SJSA1 (cell line): Measurements from ENCODE around the gene RAPGEF5. TPM values are rescaled to one million over a fixed set of nuclear protein-coding genes. Genes with fewer than 3 reads are reported as not detected.

Experiments
- DNase-seq, 2 experiments: peaks; one replicate each; pipeline ENCODE4 v3.0.0-alpha.2; 2015 to 2020; ENCODE audit warnings: low spot score in 2 of 2, low read depth in 1 of 2
- H3K27ac ChIP-seq: fragments of 250-450 bp; sonication (Bioruptor Pico); 2 replicates; pipeline ENCODE4 v1.5.1; 2020; ENCODE audit warnings: mild to moderate bottlenecking, moderate library complexity
- H3K27me3 ChIP-seq: fragments of 250-450 bp; sonication (Bioruptor Pico); replicated peaks from 2 replicates; pipeline ENCODE4 v1.5.1; 2020; ENCODE audit warnings: mild to moderate bottlenecking, moderate library complexity
- H3K36me3 ChIP-seq: fragments of 250-450 bp; sonication (Bioruptor Pico); 2 replicates; pipeline ENCODE4 v1.5.1; 2020; ENCODE audit warnings: mild to moderate bottlenecking
- H3K4me1 ChIP-seq: fragments of 250-450 bp; sonication (Bioruptor Pico); replicated peaks from 2 replicates; pipeline ENCODE4 v1.6.1; 2021; ENCODE audit warnings: mild to moderate bottlenecking
- H3K4me3 ChIP-seq: fragments of 250-450 bp; sonication (Bioruptor Pico); 2 replicates; pipeline ENCODE4 v1.5.1; 2020; ENCODE audit warnings: mild to moderate bottlenecking
- H3K9me3 ChIP-seq: fragments of 250-450 bp; sonication (Bioruptor Pico); replicated peaks from 2 replicates; pipeline ENCODE4 v1.5.1; 2020; ENCODE audit warnings: mild to moderate bottlenecking
- total RNA-seq: library from RNA; depleted of rRNA; stranded (reverse); fragments of >200 nt; shearing (Covaris generic); gene quantifications from 2 replicates; pipeline ENCODE4 v1.2.3, GENCODE V29; 2014

RAPGEF5 gene
- total RNA-seq, 1 experiment from 2014 or later: 0.03 TPM

GRCh38 chr7:22271311-22271710 is 85.6 kb downstream of the RAPGEF5 start:
- no peak for DNase-seq
- 0 out of 2 replicates have a peak, but pooled peaks cover 3% of the 10 kb centered on the region for H3K27me3 ChIP-seq
- H3K9me3 ChIP-seq: no peaks in the 10 kb centered on the region
- no peaks in the 10 kb centered on the region for H3K4me1 ChIP-seq
- no peak overlapping the region for H3K4me3 ChIP-seq
- H3K36me3 ChIP-seq: no peaks in the 10 kb centered on the region
- H3K27ac ChIP-seq: no peak overlapping the region

GRCh38 chr7:22270371-22270770 is 86.6 kb downstream of the RAPGEF5 start:
- no peak overlapping the region for H3K4me3 ChIP-seq
- no peak for DNase-seq
- no peaks in the 10 kb centered on the region for H3K9me3 ChIP-seq
- no peaks in the 10 kb centered on the region for H3K4me1 ChIP-seq
- 0 out of 2 replicates have a peak, but pooled peaks cover 3% of the 10 kb centered on the region for H3K27me3 ChIP-seq
- no peaks in the 10 kb centered on the region for H3K36me3 ChIP-seq
- H3K27ac ChIP-seq: no peak overlapping the region

GRCh38 chr7:22269963-22270362 is 87.0 kb downstream of the RAPGEF5 start:
- H3K36me3 ChIP-seq: no peaks in the 10 kb centered on the region
- H3K4me1 ChIP-seq: no peaks in the 10 kb centered on the region
- no peak overlapping the region for H3K4me3 ChIP-seq
- H3K27ac ChIP-seq: no peak overlapping the region
- DNase-seq: no peak
- H3K9me3 ChIP-seq: no peaks in the 10 kb centered on the region
- H3K27me3 ChIP-seq: 0 out of 2 replicates have a peak, but pooled peaks cover 3% of the 10 kb centered on the region

DNA sequence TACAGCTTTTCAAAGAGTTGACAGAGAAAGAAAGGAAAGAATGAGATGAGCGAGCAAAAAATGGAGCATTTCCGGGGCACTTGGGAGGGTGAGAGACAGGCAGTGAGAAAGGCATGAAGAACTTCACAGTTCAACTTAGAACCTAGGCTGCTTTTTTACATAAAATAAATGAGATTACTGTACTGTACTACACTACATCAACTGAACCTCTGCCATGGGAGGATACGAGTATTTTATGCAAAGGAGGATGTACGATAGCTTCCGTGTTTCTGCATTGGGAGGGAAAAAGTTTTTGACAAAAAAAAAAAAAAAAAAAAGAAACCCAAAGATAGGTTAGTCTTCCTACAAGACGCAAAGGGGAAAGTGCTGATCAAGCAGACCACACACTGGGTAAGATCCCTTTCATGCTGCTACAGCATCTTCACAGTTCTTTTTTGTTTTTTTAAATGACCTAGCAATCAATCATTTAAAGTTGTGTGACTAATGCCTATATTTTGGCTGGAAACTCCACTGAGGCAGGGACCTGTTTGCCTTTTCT is 88.0 kb downstream of the RAPGEF5 start:
- H3K4me3 ChIP-seq: no peak overlapping the region
- H3K4me1 ChIP-seq: no peaks in the 10 kb centered on the region
- H3K27ac ChIP-seq: no peak overlapping the region
- no peaks in the 10 kb centered on the region for H3K9me3 ChIP-seq
- no peak for DNase-seq
- 0 out of 2 replicates have a peak, but pooled peaks cover 3% of the 10 kb centered on the region for H3K27me3 ChIP-seq
- no peaks in the 10 kb centered on the region for H3K36me3 ChIP-seq

DNA sequence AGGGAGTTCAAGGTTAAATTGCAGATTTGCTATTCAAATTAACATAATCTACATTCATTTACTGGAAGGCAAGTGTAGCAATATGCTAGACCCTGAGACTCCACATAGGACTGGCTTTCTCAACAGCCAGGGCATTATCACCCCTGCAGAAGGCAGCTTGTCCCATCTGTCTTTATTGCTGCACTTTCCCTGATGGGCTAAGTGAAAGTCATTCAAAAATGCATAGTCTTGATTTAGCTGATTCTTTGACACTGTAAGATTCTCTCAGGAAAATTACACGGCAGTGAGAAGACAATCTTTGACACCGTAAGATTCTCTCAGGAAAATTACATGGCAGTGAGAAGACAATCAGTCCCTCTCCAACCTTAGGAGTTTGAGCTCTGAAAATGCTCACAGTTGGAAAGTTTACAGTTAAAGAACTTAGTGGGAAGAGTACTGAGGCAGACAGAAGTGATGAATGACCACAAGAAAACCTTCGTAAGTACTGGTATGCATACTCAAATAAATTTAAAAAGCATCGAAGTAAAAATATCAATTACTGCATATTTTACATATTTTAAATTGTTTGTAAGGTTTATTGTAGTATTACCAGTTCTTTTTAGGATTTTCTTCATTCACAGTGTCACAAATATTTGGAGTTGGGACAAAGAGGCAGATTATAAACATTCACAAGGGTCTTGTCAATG is 88.9 kb downstream of the RAPGEF5 start:
- Histone ChIP-seq H3K27ac (no peak overlapping the region), H3K27me3 (0 out of 2 replicates have a peak, but pooled peaks cover 3% of the 10 kb centered on the region), H3K4me3 (no peak overlapping the region), H3K36me3 (no peaks in the 10 kb centered on the region), H3K4me1 (no peaks in the 10 kb centered on the region), H3K9me3 (no peaks in the 10 kb centered on the region)
- no peak for DNase-seq

DNA sequence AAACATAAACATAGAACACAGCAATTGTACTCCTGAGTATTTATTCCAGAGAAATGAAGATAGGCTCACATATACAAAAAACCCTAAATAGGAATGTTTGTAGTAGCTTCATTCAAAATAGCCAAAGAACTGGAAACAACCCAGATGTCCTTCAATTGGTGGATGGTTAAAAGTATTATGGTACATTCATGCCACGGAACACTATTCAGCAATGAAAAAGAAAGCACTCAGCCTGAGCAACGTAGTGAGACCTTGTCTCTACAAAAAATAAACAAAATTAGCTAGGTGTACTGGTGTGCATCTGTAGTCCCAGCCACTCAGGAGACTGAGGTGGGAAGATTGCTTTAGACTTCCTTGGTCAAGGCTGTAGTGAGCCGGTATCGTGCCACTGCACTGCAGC is 94.4 kb downstream of the RAPGEF5 start:
- Histone ChIP-seq H3K27me3 (no peaks in the 10 kb centered on the region), H3K9me3 (no peaks in the 10 kb centered on the region), H3K27ac (no peak overlapping the region), H3K4me3 (no peak overlapping the region), H3K36me3 (no peaks in the 10 kb centered on the region), H3K4me1 (no peaks in the 10 kb centered on the region)
- DNase-seq: no peak

- Histone ChIP-seq H3K4me1 (no peaks in the 10 kb centered on the region), H3K36me3 (no peaks in the 10 kb centered on the region), H3K27ac (no peak overlapping the region), H3K4me3 (no peak overlapping the region), H3K27me3 (no peaks in the 10 kb centered on the region), H3K9me3 (no peaks in the 10 kb centered on the region)
- DNase-seq: no peak
Observed at GRCh38 chr7:22256541-22257096, 100.3 kb downstream of the RAPGEF5 start.

GRCh38 chr7:22255834-22256233 is 101.1 kb downstream of the RAPGEF5 start:
- H3K9me3 ChIP-seq: no peaks in the 10 kb centered on the region
- no peaks in the 10 kb centered on the region for H3K36me3 ChIP-seq
- no peak overlapping the region for H3K4me3 ChIP-seq
- H3K4me1 ChIP-seq: no peaks in the 10 kb centered on the region
- H3K27me3 ChIP-seq: no peaks in the 10 kb centered on the region
- H3K27ac ChIP-seq: no peak overlapping the region
- no peak for DNase-seq

DNA sequence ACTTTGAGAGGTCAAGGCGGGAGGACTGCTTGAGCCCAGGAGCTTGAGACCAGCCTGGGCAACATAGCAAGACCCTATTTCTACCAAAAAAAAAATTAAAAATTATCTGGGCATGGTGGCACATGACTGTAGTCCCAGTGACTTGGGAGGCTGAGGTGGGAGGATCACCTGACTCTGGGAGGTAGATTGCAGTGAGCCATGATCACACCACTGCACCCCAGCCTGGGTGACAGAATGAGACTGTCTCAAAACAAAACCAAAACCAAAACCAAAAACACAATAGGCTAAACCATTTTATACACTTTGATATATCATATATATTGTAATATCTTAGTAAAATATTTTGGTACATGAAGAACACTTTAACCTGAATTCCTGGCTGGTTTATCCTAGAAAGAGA is 101.6 kb downstream of the RAPGEF5 start:
- Histone ChIP-seq H3K4me1 (no peaks in the 10 kb centered on the region), H3K9me3 (no peaks in the 10 kb centered on the region), H3K4me3 (no peak overlapping the region), H3K27ac (no peak overlapping the region), H3K36me3 (no peaks in the 10 kb centered on the region), H3K27me3 (no peaks in the 10 kb centered on the region)
- no peak for DNase-seq

- no peaks in the 10 kb centered on the region for H3K27me3 ChIP-seq
- no peaks in the 10 kb centered on the region for H3K4me1 ChIP-seq
- no peaks in the 10 kb centered on the region for H3K36me3 ChIP-seq
- no peak overlapping the region for H3K4me3 ChIP-seq
- no peaks in the 10 kb centered on the region for H3K9me3 ChIP-seq
- H3K27ac ChIP-seq: no peak overlapping the region
- no peak for DNase-seq
Observed at GRCh38 chr7:22252936-22253536, 103.9 kb downstream of the RAPGEF5 start.

DNA sequence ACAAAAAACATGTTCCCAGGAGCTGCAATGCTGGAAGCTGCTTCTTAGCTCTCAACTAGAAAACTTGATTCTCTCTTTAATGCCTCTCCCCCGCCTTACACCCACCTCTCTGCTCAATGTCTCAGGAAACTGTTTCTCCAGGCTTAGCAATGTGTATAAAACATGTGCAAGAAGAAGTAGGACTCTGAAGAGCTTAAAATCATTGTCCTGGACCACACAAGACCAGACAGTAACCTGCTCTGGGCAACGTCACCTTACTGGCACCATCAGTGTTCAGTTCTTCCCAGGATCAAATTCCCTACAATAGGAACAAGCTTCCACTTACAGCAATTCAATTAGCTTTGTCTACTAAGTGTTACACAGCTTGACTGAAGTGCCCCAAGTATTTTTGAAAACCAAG is 104.9 kb downstream of the RAPGEF5 start:
- H3K4me1 ChIP-seq: no peaks in the 10 kb centered on the region
- no peaks in the 10 kb centered on the region for H3K27me3 ChIP-seq
- H3K27ac ChIP-seq: no peak overlapping the region
- H3K36me3 ChIP-seq: no peaks in the 10 kb centered on the region
- no peak overlapping the region for H3K4me3 ChIP-seq
- no peak for DNase-seq
- no peaks in the 10 kb centered on the region for H3K9me3 ChIP-seq

DNA sequence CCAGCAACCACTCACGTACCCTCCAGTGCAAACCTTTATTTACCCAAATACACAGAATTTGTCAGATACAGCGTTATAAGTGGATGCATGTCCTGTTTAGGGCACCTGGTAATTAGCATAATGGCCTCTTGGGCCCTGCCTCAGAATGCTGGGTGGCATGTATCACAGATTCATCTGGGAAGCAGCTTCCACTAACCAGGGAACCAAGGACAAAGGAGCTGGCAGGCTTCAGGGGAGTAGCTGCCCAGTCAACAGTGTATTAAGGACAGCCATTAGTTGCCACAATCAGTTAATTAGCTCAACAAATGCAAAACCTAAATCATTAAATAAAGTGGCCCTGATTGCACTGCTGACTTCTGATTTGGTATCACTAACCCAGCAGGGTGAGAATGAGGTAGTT is 105.7 kb downstream of the RAPGEF5 start:
- Histone ChIP-seq H3K9me3 (no peaks in the 10 kb centered on the region; the same call in 1 of the 2 replicates), H3K4me3 (no peak overlapping the region), H3K4me1 (no peaks in the 10 kb centered on the region), H3K36me3 (no peaks in the 10 kb centered on the region), H3K27ac (no peak overlapping the region), H3K27me3 (no peaks in the 10 kb centered on the region)
- no peak for DNase-seq

GRCh38 chr7:22250390-22250789 is 106.6 kb downstream of the RAPGEF5 start:
- H3K9me3 ChIP-seq: no peaks in the 10 kb centered on the region; the same call in 1 of the 2 replicates
- DNase-seq: no peak
- H3K4me3 ChIP-seq: no peak overlapping the region

DNA sequence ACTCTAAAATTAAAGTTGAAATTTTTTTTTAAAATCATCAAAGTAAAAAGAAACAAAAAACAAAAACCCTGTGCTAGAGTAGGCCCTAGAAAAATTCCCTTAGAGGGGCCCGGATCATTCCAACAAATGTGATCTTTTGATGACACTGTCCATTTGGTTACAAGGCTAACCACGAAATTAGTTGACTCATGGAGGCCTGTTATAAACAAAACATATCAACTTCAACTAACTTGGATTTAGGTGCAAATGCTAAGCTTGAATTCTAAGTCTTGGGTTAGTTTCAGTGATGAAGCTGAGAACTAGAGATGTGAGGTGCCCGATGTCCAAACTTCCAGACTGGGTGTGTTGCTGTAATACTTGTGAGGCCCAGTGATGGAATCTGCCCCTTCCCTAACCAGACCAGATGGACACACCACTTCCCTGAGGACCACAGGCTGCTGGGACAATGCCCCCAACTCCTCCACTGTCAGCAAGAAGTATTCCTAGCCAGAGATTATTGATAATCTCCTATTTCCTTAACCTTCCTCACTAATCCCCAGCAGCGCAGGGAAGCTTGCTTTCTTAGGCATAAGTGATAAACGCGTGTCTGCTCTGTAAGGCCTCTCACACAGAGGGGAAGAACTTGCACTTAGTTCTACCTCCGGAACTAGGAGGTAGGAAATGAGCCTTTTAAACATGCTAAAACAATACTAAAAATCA is 108.7 kb downstream of the RAPGEF5 start:
- Histone ChIP-seq H3K4me1 (no peaks in the 10 kb centered on the region), H3K4me3 (no peak overlapping the region), H3K9me3 (no peaks in the 10 kb centered on the region; the same call in 1 of the 2 replicates), H3K36me3 (no peaks in the 10 kb centered on the region), H3K27me3 (no peaks in the 10 kb centered on the region), H3K27ac (no peak overlapping the region)
- DNase-seq: no peak

More at GRCh38 chr7:22250390-22250789, 106.6 kb downstream of the RAPGEF5 start:
- Histone ChIP-seq H3K36me3 (no peaks in the 10 kb centered on the region), H3K27me3 (no peaks in the 10 kb centered on the region), H3K4me1 (no peaks in the 10 kb centered on the region), H3K27ac (no peak overlapping the region)
